Lower lobe of right lung (tissue), 2 donors: Measurements from ENCODE around the gene LRRC2. TPM values are rescaled to one million over a fixed set of nuclear protein-coding genes. Genes with fewer than 3 reads are reported as not detected.
"Not testable (repeated sequence)": the region's sequence is repeated elsewhere in the genome, so short reads cannot be mapped to it uniquely, and the experiment has no call there.

Source experiments
- ATAC-seq, 2 donors: fragments of 200-7000 bp; cut with Tn5 transposase; one replicate each; pipeline ENCODE4 v1.9.1; 2020 to 2022; ENCODE audit warnings: mild to moderate bottlenecking in 2 of 2, moderate library complexity in 2 of 2
- DNase-seq: peaks from one replicate; pipeline ENCODE4 v3.0.0-alpha.2; 2020
- H3K27ac ChIP-seq: fragments of 200-600 bp; one replicate; pipeline ENCODE4 v1.8.0; 2022
- H3K27me3 ChIP-seq: fragments of 200-600 bp; one replicate; pipeline ENCODE4 v1.8.0; 2022; ENCODE audit warnings: low read depth
- H3K36me3 ChIP-seq: fragments of 200-600 bp; one replicate; pipeline ENCODE4 v1.8.0; 2022; ENCODE audit warnings: mild to moderate bottlenecking
- H3K4me1 ChIP-seq: fragments of 200-600 bp; one replicate; pipeline ENCODE4 v1.8.0; 2022
- H3K4me3 ChIP-seq: fragments of 200-600 bp; one replicate; pipeline ENCODE4 v1.8.0; 2022; ENCODE audit warnings: mild to moderate bottlenecking
- H3K9me3 ChIP-seq: fragments of 200-600 bp; one replicate; pipeline ENCODE4 v1.8.0; 2022
- CTCF ChIP-seq: fragments of 200-600 bp; IDR thresholded peaks from one replicate; pipeline ENCODE4 v1.8.0; 2022; ENCODE audit warnings: antibody characterized with exemption, mild to moderate bottlenecking
- intact Hi-C: fragments of 100-400 bp; cut with DNase I; formaldehyde crosslinking; loops from one replicate; pipeline ENCODE4 v1.11.0; 2022
- total RNA-seq: library from RNA; stranded (reverse); fragmentation: NEBNext Ultra II Directional; extraction: Animal tissue kit (Norgen Biotek cat#: 25700); gene quantifications from one replicate; pipeline ENCODE4 v1.2.1, GENCODE V29; 2021
- donor health status: DM: no; HTN: yes; CAD: no; lungs with severe emphysema.

The LRRC2 gene
- total RNA-seq, 1 donor from 2014 or later = 1.2 TPM

DNA sequence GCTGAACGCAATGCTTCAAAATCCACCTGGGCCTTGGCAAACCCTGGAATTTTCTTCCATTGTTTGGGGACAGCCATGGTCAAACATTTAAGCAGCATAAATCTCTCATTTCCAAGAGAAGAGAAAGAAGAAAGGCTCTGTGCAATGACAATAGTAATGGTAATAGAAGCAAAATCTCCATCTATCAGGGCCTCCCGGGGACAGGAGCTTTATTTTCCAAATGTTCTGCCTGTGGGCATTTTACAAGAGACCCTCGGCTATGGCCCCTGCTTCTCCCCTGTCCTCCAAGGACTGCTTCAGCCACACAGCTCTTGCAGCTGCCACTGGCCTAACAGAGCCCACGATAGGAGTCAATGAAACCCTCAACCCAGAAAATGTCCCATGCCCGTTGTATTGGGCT is 33.5 kb upstream of the LRRC2 start:
- ATAC-seq = no peak
- intact Hi-C loops = no loop called here

GRCh38 chr3:46595819-46596314 is 29.8 kb upstream of the LRRC2 start:
- no peak for DNase-seq

More for the DNA sequence above, 33.5 kb upstream of the LRRC2 start:
- Histone ChIP-seq H3K4me3 (no peak overlapping the region), H3K27me3 (no peaks in the 10 kb centered on the region), H3K9me3 (no peaks in the 10 kb centered on the region), H3K27ac (no peak overlapping the region), H3K4me1 (no peaks in the 10 kb centered on the region), H3K36me3 (no peaks in the 10 kb centered on the region)
- no peak for DNase-seq
- no peak for TF ChIP-seq CTCF

DNA sequence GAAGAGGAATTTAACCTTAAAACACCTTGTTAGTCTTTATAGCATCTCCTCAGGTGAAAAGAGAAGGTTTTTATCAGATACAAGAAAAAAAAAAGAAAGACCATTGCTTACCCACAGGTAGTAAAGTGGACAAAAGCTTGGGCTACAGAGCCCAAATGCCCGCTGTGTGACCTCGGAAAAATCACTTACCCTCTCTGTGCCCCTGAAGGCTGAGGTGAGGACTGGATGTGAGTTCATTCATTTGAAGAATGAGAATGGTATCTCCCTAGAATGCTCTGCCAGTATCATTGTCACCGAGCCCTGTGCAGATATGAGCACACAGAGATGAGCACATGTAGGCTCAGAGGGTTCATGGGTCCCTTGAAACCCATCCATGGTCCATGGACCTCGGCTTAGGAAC is 28.6 kb upstream of the LRRC2 start:
- Histone ChIP-seq H3K9me3 (no peaks in the 10 kb centered on the region), H3K27ac (no peak overlapping the region), H3K27me3 (no peaks in the 10 kb centered on the region), H3K4me1 (no peaks in the 10 kb centered on the region), H3K4me3 (no peak overlapping the region), H3K36me3 (no peaks in the 10 kb centered on the region)
- DNase-seq (no peak), ATAC-seq (no peak)
- TF ChIP-seq CTCF = no peak
- intact Hi-C loops = no loop called here

More at GRCh38 chr3:46595819-46596314, 29.8 kb upstream of the LRRC2 start:
- Histone ChIP-seq H3K27ac (no peak overlapping the region), H3K36me3 (no peaks in the 10 kb centered on the region), H3K9me3 (no peaks in the 10 kb centered on the region), H3K4me1 (no peaks in the 10 kb centered on the region), H3K27me3 (no peaks in the 10 kb centered on the region), H3K4me3 (no peak overlapping the region)
- intact Hi-C loops = no loop called here
- no peak for TF ChIP-seq CTCF
- ATAC-seq = no peak

- intact Hi-C loops = no loop called here
- Histone ChIP-seq H3K36me3 (no peaks in the 10 kb centered on the region), H3K4me1 (no peaks in the 10 kb centered on the region), H3K27me3 (no peaks in the 10 kb centered on the region), H3K9me3 (no peaks in the 10 kb centered on the region), H3K4me3 (no peak overlapping the region), H3K27ac (no peak overlapping the region)
- TF ChIP-seq CTCF = no peak
- ATAC-seq (no peak), DNase-seq (no peak)
Measured at GRCh38 chr3:46593979-46594378, 27.9 kb upstream of the LRRC2 start.

GRCh38 chr3:46593274-46593862 is 27.3 kb upstream of the LRRC2 start:
- no peak for ATAC-seq
- no peaks in the 10 kb centered on the region for H3K9me3 ChIP-seq
- H3K4me3 ChIP-seq = no peak overlapping the region
- no peak for TF ChIP-seq CTCF
- no peaks in the 10 kb centered on the region for H3K36me3 ChIP-seq
- no peaks in the 10 kb centered on the region for H3K27me3 ChIP-seq
- intact Hi-C loops = no loop called here
- no peaks in the 10 kb centered on the region for H3K4me1 ChIP-seq
- H3K27ac ChIP-seq = no peak overlapping the region
- no peak for DNase-seq

- H3K4me3 ChIP-seq, ATAC-seq, intact Hi-C loops, H3K4me1 ChIP-seq, H3K9me3 ChIP-seq, DNase-seq, H3K27me3 ChIP-seq, H3K27ac ChIP-seq, H3K36me3 ChIP-seq: not testable (repeated sequence)
Measured at GRCh38 chr3:46587268-46587667, 21.2 kb upstream of the LRRC2 start.
